Suprapubic skin (tissue), 4 donors: ENCODE measurements around the gene CPA5. TPM values are rescaled to one million over a fixed set of nuclear protein-coding genes. Genes with fewer than 3 reads are reported as not detected.
A peak's percentile ranks its signal among the peaks of the same experiment; 100 is the strongest.

Experiments used
- DNase-seq, 2 donors: peaks; one replicate each; pipeline ENCODE4 v3.0.0-alpha.2; 2019; ENCODE audit warnings: low spot score in 2 of 2
- H3K27ac ChIP-seq: fragments of 200-600 bp; sonication (generic); one replicate; pipeline ENCODE4 v1.5.1; 2019
- H3K27me3 ChIP-seq: fragments of 200-600 bp; sonication (generic); one replicate; pipeline ENCODE4 v1.5.1; 2019
- H3K36me3 ChIP-seq: fragments of 200-600 bp; sonication (generic); one replicate; pipeline ENCODE4 v1.5.1; 2019
- H3K4me1 ChIP-seq: fragments of 200-600 bp; sonication (generic); one replicate; pipeline ENCODE4 v1.5.1; 2019
- H3K4me3 ChIP-seq: fragments of 200-600 bp; sonication (generic); one replicate; pipeline ENCODE4 v1.5.1; 2019; ENCODE audit warnings: mild to moderate bottlenecking
- H3K9me3 ChIP-seq: fragments of 200-600 bp; sonication (generic); one replicate; pipeline ENCODE4 v1.5.1; 2019
- EP300 ChIP-seq: sonication (generic); formaldehyde crosslinking; IDR thresholded peaks from one replicate; pipeline ENCODE4 v1.6.1; 2017; ENCODE audit warnings: antibody characterized with exemption
- POLR2A ChIP-seq, 2 donors: fragments of 450-650 bp; IDR thresholded peaks; one replicate each; pipeline ENCODE4 v1.6.1; 2017; ENCODE audit warnings: antibody characterized with exemption in 2 of 2, mild to moderate bottlenecking in 2 of 2, moderate library complexity in 2 of 2
- POLR2AphosphoS5 ChIP-seq, 3 donors: sonication (generic); formaldehyde crosslinking; IDR thresholded peaks; one replicate each; pipeline ENCODE4 v1.6.1; 2017; ENCODE audit warnings: antibody characterized with exemption in 3 of 3
- WGBS: methylation state at CpG from one replicate; pipeline ENCODE4 v1.1.5; 2018; 5-methylcytosine and 5-hydroxymethylcytosine counted together
- total RNA-seq, 4 donors: library from RNA; depleted of rRNA; stranded (reverse); fragments of >200 nt; gene quantifications; one replicate each; pipeline ENCODE4 v1.1.0, GENCODE V29; 2016
- TF ChIP-seq, protein P1 (sequence below), 2 donors: fragments of 200-600 bp in 1 of 2; fragments of 450-650 bp in 1 of 2; sonication (generic) in 1 of 2; IDR thresholded peaks; one replicate each; pipeline ENCODE4 v1.5.1; 2016 to 2019; ENCODE audit warnings: antibody characterized with exemption in 2 of 2, mild to moderate bottlenecking in 1 of 2, moderate library complexity in 1 of 2

CPA5 gene
- total RNA-seq, 4 donors from 2014 or later: 0.30 TPM; not detected in 3

DNA sequence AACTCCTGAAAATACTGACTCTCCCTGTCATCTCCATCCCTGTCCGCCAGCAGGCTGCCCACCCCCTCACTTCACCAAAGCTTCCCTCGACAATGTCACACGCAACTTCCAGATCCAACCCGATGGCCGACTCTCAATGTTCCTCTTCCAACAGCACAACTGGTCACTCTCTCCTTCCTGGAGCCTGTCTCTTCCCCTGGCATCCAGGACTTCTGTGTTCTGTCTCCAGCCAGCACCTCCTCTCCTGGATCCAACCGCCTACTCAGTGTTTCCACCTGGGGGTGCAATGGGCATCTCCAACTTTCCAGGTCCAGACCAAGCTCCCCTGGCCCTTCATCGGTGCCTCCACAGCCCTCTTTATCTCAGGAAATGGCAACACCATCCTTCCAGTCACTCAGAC, 8.6 kb downstream of the CPA5 start:
- Histone ChIP-seq H3K27ac (no peak overlapping the region), H3K27me3 (no peaks in the 10 kb centered on the region), H3K4me1 (peaks cover 57% of the 10 kb centered on the region), H3K4me3 (no peak overlapping the region), H3K36me3 (no peaks in the 10 kb centered on the region), H3K9me3 (no peaks in the 10 kb centered on the region)
- 89% methylated on average over 7 of the region's 7 CpGs for WGBS
- TF ChIP-seq, protein P1, sequence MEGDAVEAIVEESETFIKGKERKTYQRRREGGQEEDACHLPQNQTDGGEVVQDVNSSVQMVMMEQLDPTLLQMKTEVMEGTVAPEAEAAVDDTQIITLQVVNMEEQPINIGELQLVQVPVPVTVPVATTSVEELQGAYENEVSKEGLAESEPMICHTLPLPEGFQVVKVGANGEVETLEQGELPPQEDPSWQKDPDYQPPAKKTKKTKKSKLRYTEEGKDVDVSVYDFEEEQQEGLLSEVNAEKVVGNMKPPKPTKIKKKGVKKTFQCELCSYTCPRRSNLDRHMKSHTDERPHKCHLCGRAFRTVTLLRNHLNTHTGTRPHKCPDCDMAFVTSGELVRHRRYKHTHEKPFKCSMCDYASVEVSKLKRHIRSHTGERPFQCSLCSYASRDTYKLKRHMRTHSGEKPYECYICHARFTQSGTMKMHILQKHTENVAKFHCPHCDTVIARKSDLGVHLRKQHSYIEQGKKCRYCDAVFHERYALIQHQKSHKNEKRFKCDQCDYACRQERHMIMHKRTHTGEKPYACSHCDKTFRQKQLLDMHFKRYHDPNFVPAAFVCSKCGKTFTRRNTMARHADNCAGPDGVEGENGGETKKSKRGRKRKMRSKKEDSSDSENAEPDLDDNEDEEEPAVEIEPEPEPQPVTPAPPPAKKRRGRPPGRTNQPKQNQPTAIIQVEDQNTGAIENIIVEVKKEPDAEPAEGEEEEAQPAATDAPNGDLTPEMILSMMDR (IDR thresholded peaks at IDR 0.05): no peak
- TF ChIP-seq EP300 (no peak), POLR2A (IDR thresholded peaks at IDR 0.05) (no peak), POLR2AphosphoS5 (IDR thresholded peaks at IDR 0.05) (no peak)
- peak in 1 of 2 donors; percentile 68 for DNase-seq

- Histone ChIP-seq H3K36me3 (no peaks in the 10 kb centered on the region), H3K27ac (peak overlapping the region; percentile 93), H3K4me1 (peaks cover 45% of the 10 kb centered on the region), H3K4me3 (no peak overlapping the region), H3K27me3 (no peaks in the 10 kb centered on the region), H3K9me3 (peaks cover 3% of the 10 kb centered on the region)
- TF ChIP-seq POLR2AphosphoS5 (IDR thresholded peaks at IDR 0.05): peak in 2 of 3 donors; percentile 47 to 62
- TF ChIP-seq, protein P1 (IDR thresholded peaks at IDR 0.05): no peak
- no peak for TF ChIP-seq POLR2A (IDR thresholded peaks at IDR 0.05)
- TF ChIP-seq EP300: no peak
- 20% methylated on average over 9 of the region's 9 CpGs for WGBS
- DNase-seq: peak in 1 of 2 donors; percentile 60
These were observed 11.7 kb downstream of the CPA5 start for GRCh38 chr7:130356121-130356875.

DNA sequence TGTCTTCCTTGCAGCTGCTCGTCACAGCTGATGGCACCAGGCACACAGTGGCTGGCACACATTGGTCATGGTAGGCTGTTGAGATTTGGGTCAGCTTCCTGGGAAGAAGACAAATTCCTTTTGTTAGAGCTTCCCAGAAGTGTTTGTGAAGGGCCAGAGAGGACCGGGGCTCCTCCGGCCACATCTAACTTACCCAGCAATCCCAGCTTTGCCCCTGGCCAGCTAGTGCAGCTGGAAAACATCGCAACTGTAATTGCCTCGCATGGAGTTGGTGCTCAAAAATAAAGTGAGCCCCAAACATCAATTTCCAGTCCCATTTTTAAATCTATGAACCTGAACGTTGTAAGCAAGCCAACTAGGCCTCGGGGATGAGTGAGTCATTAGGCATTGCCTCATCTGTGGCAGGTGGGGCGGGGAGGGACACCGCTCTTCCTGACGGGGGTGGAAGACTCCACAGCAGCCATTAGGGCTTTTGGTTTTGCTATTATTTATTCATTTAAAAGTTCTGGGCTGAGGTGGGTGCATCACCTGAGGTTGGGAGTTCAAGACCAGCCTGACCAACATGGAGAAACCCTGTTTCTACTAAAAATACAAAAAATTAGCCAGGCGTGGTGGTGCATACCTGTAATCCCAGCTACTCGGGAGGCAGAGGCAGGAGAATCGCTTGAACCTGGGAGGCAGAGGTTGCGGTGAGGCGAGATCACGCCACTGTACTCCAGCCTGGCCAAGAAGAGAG, 12.4 kb downstream of the CPA5 start:
- no peak for TF ChIP-seq POLR2A (IDR thresholded peaks at IDR 0.05)
- TF ChIP-seq POLR2AphosphoS5 (IDR thresholded peaks at IDR 0.05): peak in 2 of 3 donors; percentile 63 to 73
- TF ChIP-seq EP300: no peak
- TF ChIP-seq, protein P1 (IDR thresholded peaks at IDR 0.05): no peak

GRCh38 chr7:130358471-130358870, 13.9 kb downstream of the CPA5 start:
- no peak for TF ChIP-seq POLR2AphosphoS5 (IDR thresholded peaks at IDR 0.05)
- no peak for TF ChIP-seq POLR2A (IDR thresholded peaks at IDR 0.05)
- TF ChIP-seq EP300: no peak
- TF ChIP-seq, protein P1 (IDR thresholded peaks at IDR 0.05): no peak
- peaks cover 32% of the 10 kb centered on the region for H3K4me1 ChIP-seq
- WGBS: 92% methylated on average over 4 of the region's 4 CpGs

More for the DNA sequence above, 12.4 kb downstream of the CPA5 start:
- Histone ChIP-seq H3K4me1 (peaks cover 38% of the 10 kb centered on the region), H3K27me3 (no peaks in the 10 kb centered on the region), H3K36me3 (no peaks in the 10 kb centered on the region), H3K27ac (peak overlapping the region; percentile 93), H3K9me3 (peaks cover 3% of the 10 kb centered on the region), H3K4me3 (no peak overlapping the region)
- 44% methylated on average over 16 of the region's 16 CpGs for WGBS
- DNase-seq: peak; percentile 81 to 84

GRCh38 chr7:130359276-130359857, 14.8 kb downstream of the CPA5 start:
- peaks cover 39% of the 10 kb centered on the region for H3K4me1 ChIP-seq
- no peaks in the 10 kb centered on the region for H3K36me3 ChIP-seq
- no peak for DNase-seq
- WGBS: 94% methylated on average over 5 of the region's 5 CpGs
- no peaks in the 10 kb centered on the region for H3K27me3 ChIP-seq
- peaks cover 3% of the 10 kb centered on the region for H3K9me3 ChIP-seq
- TF ChIP-seq EP300 (no peak), POLR2A (IDR thresholded peaks at IDR 0.05) (no peak), POLR2AphosphoS5 (IDR thresholded peaks at IDR 0.05) (no peak)
- TF ChIP-seq, protein P1 (IDR thresholded peaks at IDR 0.05): no peak
- H3K4me3 ChIP-seq: no peak overlapping the region
- H3K27ac ChIP-seq: no peak overlapping the region

More at GRCh38 chr7:130358471-130358870, 13.9 kb downstream of the CPA5 start:
- Histone ChIP-seq H3K27ac (no peak overlapping the region), H3K27me3 (no peaks in the 10 kb centered on the region), H3K36me3 (no peaks in the 10 kb centered on the region), H3K9me3 (peaks cover 3% of the 10 kb centered on the region), H3K4me3 (no peak overlapping the region)
- no peak for DNase-seq
